Activated T-helper 1 cell treated with anti-CD3 and anti-CD28 coated beads, Interleukin-12 subunit alpha, Interleukin-12 subunit beta, Interleukin-2, Interleukin-4 antibody, amounts not matched to agents 30 ng/mL and 10 ng/mL and 1 ng/mL, durations not matched to agents 14 hours and 24 hours and 36 hours (primary cell): ENCODE results near the gene GRHPR. TPM values are rescaled to one million over a fixed set of nuclear protein-coding genes. Genes with fewer than 3 reads are reported as not detected.
"Not testable (repeated sequence)": the region's sequence is repeated elsewhere in the genome, so short reads cannot be mapped to it uniquely, and the experiment has no call there.

Experiments used
- DNase-seq: peaks from one replicate; pipeline ENCODE4 v3.0.0; 2021; ENCODE audit warnings: low spot score
- H3K27ac Mint-ChIP-seq: one replicate; pipeline ENCODE4 v1.8.0; 2021; ENCODE audit warnings: mild to moderate bottlenecking, mixed read lengths
- H3K27me3 Mint-ChIP-seq: one replicate; pipeline ENCODE4 v1.8.0; 2022; ENCODE audit warnings: mild to moderate bottlenecking, moderate library complexity, mixed read lengths; ENCODE audit not compliant: insufficient read depth
- H3K36me3 Mint-ChIP-seq: one replicate; pipeline ENCODE4 v1.8.0; 2021; ENCODE audit warnings: low read depth, mixed read lengths
- H3K4me1 Mint-ChIP-seq: one replicate; pipeline ENCODE4 v1.8.0; 2021; ENCODE audit warnings: low read depth, mixed read lengths
- H3K4me3 Mint-ChIP-seq: one replicate; pipeline ENCODE4 v1.8.0; 2021; ENCODE audit warnings: mild to moderate bottlenecking, moderate library complexity, mixed read lengths
- H3K9me3 Mint-ChIP-seq: one replicate; pipeline ENCODE4 v1.8.0; 2021; ENCODE audit warnings: mixed read lengths
- intact Hi-C: fragments of 100-400 bp; cut with micrococcal nuclease; formaldehyde crosslinking; loops from one replicate; pipeline ENCODE4 v1.15.1; 2024
- total RNA-seq: library from RNA; stranded (reverse); gene quantifications from 2 replicates; pipeline ENCODE4 v1.2.3, GENCODE V29; 2022

The GRHPR gene
- total RNA-seq, 1 donor from 2014 or later, result 74.8 TPM

- no peak overlapping the region for H3K4me3 Mint-ChIP-seq
- DNase-seq, result no peak
- no peaks in the 10 kb centered on the region for H3K27me3 Mint-ChIP-seq
- no peaks in the 10 kb centered on the region for H3K36me3 Mint-ChIP-seq
- intact Hi-C loops, result loop anchor here (5.0 kb wide), 1 partner anchor 48 kb away; the partner anchor contains the start of gene ZBTB5
- H3K9me3 Mint-ChIP-seq, result no peaks in the 10 kb centered on the region
- peaks cover 21% of the 10 kb centered on the region for H3K4me1 Mint-ChIP-seq
- H3K27ac Mint-ChIP-seq, result no peak overlapping the region
Measured at GRCh38 chr9:37419204-37419603, 3.3 kb upstream of the GRHPR start.

GRCh38 chr9:37420271-37421215, 2.0 kb upstream of the GRHPR start:
- peaks cover 14% of the 10 kb centered on the region for H3K4me1 Mint-ChIP-seq
- no peak overlapping the region for H3K4me3 Mint-ChIP-seq
- intact Hi-C loops, result no loop called here
- no peaks in the 10 kb centered on the region for H3K27me3 Mint-ChIP-seq
- no peak for DNase-seq
- no peak overlapping the region for H3K27ac Mint-ChIP-seq
- H3K36me3 Mint-ChIP-seq, result no peaks in the 10 kb centered on the region
- no peaks in the 10 kb centered on the region for H3K9me3 Mint-ChIP-seq

- H3K9me3 Mint-ChIP-seq, result no peaks in the 10 kb centered on the region
- H3K4me3 Mint-ChIP-seq, result peak overlapping the region; percentile 97
- peak overlapping the region; percentile 84 for H3K27ac Mint-ChIP-seq
- H3K27me3 Mint-ChIP-seq, result no peaks in the 10 kb centered on the region
- no peak for DNase-seq
- peaks cover 14% of the 10 kb centered on the region for H3K4me1 Mint-ChIP-seq
- H3K36me3 Mint-ChIP-seq, result peaks cover 10% of the 10 kb centered on the region
- intact Hi-C loops, result no loop called here
Measured at GRCh38 chr9:37421914-37422288, 595 bp upstream of the GRHPR start.

- no peaks in the 10 kb centered on the region for H3K9me3 Mint-ChIP-seq
- intact Hi-C loops, result no loop called here
- peak overlapping the region; percentile 84 for H3K27ac Mint-ChIP-seq
- peaks cover 14% of the 10 kb centered on the region for H3K4me1 Mint-ChIP-seq
- H3K36me3 Mint-ChIP-seq, result peaks cover 13% of the 10 kb centered on the region
- H3K4me3 Mint-ChIP-seq, result peak overlapping the region; percentile 97
- H3K27me3 Mint-ChIP-seq, result no peaks in the 10 kb centered on the region
- DNase-seq, result no peak
Measured at GRCh38 chr9:37423508-37423907, 1.0 kb downstream of the GRHPR start.

GRCh38 chr9:37424204-37424685, 1.7 kb downstream of the GRHPR start:
- intact Hi-C loops, result no loop called here
- Mint-ChIP-seq H3K27ac (no peak overlapping the region), H3K4me3 (peak overlapping the region; percentile 97), H3K9me3 (no peaks in the 10 kb centered on the region), H3K27me3 (no peaks in the 10 kb centered on the region), H3K36me3 (peaks cover 13% of the 10 kb centered on the region), H3K4me1 (peaks cover 14% of the 10 kb centered on the region)
- no peak for DNase-seq

DNA sequence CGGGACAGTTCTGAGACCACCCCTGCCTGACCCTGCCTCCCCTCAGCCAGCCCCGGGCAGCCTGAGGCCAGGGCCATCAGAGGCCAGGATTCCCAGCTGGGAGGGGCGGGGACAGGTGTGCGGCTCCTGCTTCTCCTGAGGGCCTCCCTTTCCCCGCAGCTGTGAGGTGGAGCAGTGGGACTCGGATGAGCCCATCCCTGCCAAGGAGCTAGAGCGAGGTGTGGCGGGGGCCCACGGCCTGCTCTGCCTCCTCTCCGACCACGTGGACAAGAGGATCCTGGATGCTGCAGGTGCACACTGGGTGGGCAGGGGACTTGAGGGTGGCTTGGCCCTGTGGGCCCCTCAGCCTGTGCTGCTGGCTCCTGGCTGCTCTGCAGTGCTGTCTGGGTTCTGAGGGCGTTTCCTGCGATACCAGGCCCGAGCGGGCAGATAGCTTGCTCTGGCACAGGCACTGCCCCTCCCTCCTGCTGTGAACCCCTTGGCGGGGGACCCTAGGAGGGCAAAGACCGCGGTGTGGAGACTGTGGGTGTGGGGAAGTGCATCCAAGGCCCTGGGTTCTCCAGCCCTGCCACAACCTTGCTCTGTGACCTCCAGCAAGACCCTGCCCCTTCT, 2.3 kb downstream of the GRHPR start:
- DNase-seq, result no peak
- Mint-ChIP-seq H3K4me1 (peaks cover 14% of the 10 kb centered on the region), H3K36me3 (peaks cover 13% of the 10 kb centered on the region), H3K27ac (no peak overlapping the region), H3K27me3 (no peaks in the 10 kb centered on the region), H3K9me3 (no peaks in the 10 kb centered on the region), H3K4me3 (no peak overlapping the region)
- intact Hi-C loops, result no loop called here

- Mint-ChIP-seq H3K27ac (no peak overlapping the region), H3K4me1 (peaks cover 14% of the 10 kb centered on the region), H3K27me3 (no peaks in the 10 kb centered on the region), H3K9me3 (no peaks in the 10 kb centered on the region), H3K4me3 (no peak overlapping the region), H3K36me3 (peaks cover 13% of the 10 kb centered on the region)
- intact Hi-C loops, result no loop called here
- DNase-seq, result no peak
Measured at GRCh38 chr9:37425298-37425752, 2.8 kb downstream of the GRHPR start.

- H3K9me3 Mint-ChIP-seq, H3K4me3 Mint-ChIP-seq, H3K27ac Mint-ChIP-seq, intact Hi-C loops, H3K27me3 Mint-ChIP-seq, DNase-seq: not testable (repeated sequence)
- H3K36me3 Mint-ChIP-seq, result peaks cover 16% of the 10 kb centered on the region
- H3K4me1 Mint-ChIP-seq, result peaks cover 14% of the 10 kb centered on the region
Measured at GRCh38 chr9:37426431-37426830, 3.9 kb downstream of the GRHPR start.

DNA sequence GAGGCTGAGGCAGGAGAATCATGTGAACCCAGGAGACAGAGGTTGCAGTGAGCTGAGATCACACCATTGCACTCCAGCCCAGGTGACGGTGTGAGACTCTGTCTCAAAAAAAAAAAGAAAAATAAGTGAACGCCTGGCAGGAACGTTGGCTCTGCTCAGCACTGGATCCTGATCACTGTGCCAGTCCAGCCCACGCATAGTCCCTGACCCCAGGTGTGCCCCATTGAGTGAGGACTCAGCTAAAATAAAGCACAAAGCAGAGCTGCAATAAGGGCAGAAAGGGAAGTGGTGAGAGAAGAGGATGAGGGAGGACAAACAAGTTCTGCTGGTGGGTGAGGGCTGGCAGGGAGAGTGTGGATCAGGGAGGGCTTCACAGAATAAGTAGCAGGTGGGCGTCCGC, 4.3 kb downstream of the GRHPR start:
- H3K4me3 Mint-ChIP-seq, result no peak overlapping the region
- H3K27ac Mint-ChIP-seq, result no peak overlapping the region
- H3K36me3 Mint-ChIP-seq, result peaks cover 17% of the 10 kb centered on the region
- peaks cover 12% of the 10 kb centered on the region for H3K4me1 Mint-ChIP-seq
- no peak for DNase-seq
- H3K27me3 Mint-ChIP-seq, result no peaks in the 10 kb centered on the region
- intact Hi-C loops, result no loop called here
- H3K9me3 Mint-ChIP-seq, result no peaks in the 10 kb centered on the region

DNA sequence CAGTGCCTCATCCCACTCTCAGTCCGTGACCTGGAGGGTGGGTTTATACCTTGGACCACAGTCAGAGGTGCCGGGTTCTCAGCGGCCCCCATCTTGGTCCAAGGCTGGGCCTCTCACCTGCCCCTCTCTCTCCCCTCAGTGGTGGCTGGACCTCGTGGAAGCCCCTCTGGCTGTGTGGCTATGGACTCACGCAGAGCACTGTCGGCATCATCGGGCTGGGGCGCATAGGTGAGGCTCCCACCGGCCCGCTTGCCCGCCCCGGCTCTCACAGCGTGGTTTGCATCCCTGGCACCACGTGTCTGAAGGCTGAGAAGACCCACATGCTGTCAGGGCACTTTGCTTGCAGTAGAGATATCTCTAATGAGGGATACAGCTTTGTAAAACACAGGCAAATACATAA, 5.8 kb downstream of the GRHPR start:
- Mint-ChIP-seq H3K4me3 (no peak overlapping the region), H3K27ac (no peak overlapping the region), H3K4me1 (peaks cover 11% of the 10 kb centered on the region), H3K27me3 (no peaks in the 10 kb centered on the region), H3K9me3 (no peaks in the 10 kb centered on the region), H3K36me3 (peaks cover 20% of the 10 kb centered on the region)
- no peak for DNase-seq
- intact Hi-C loops, result no loop called here

DNA sequence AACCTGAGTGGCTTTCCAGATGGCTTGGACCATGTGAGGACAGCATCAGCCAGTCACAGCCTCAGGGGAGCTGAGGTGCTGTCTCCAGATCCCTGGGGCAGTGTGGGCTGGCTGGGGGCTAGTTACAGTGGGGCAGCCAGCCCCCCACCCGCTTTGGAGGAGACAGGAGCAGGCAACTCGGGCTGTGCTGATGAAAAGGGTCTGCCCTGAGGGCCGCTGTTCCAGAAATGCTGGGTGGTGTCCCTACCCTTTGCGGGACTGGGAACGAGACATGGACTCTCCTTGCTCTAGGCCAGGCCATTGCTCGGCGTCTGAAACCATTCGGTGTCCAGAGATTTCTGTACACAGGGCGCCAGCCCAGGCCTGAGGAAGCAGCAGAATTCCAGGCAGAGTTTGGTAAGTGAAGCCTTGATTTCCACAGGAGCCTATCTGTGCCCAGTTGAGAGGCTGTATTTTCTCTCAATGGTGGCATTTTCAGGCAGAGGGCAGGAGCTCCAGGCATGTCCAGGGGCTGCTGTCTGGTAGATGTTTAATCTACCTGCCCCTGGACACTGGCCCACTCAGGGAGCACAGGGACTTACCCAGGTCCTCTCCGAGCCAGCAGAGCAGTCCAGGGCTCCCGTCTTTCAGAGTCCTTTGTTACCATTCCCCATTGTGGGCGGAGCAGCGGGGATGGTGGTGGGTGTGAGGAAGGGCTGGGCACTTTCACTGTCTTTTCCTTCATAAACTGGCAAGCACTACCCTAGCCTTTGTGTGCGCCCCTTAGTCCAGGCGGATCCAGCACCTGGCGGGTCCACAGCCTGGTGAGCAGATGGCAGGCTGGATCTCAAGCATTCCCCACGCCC, 7.2 kb downstream of the GRHPR start:
- no peak for DNase-seq
- H3K36me3 Mint-ChIP-seq, result peaks cover 20% of the 10 kb centered on the region
- no peaks in the 10 kb centered on the region for H3K9me3 Mint-ChIP-seq
- peaks cover 5% of the 10 kb centered on the region for H3K4me1 Mint-ChIP-seq
- H3K27ac Mint-ChIP-seq, result no peak overlapping the region
- no peaks in the 10 kb centered on the region for H3K27me3 Mint-ChIP-seq
- H3K4me3 Mint-ChIP-seq, result no peak overlapping the region
- intact Hi-C loops, result no loop called here

DNA sequence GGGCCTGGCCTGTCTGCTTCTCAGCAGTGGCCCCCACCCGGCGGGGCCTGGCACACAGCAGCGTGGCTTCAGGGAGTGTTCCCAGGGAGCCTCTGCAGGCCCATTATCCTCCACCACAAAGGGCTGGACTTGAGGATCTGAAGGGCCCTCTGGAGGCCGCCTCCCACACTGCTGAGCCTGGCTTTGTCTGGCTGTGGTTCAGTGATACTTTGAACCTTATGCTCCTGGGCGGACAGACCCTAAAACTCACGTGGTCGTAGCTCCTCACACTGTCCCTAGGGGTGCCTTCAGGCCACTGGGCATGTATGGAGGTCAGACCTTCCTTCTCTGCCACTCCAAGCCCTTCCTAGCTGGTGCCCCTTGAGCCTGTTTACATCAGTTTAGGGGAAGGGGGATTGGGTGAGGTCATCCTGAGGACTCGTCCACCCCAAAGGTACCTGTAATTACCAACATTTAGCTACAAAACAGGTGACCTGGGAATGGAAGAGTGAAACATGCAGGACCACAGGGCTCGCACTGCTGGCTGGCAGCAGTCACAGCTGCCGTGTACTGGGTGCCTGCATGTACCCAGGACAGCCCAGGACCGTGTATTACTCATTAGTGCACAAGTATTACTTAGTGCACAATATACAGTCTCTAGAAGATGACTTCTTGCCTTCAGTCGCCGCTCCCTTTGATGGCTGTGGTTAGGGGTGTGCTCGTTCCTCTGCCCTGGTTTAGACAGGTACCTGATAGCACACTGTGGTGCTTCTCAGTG, 8.5 kb downstream of the GRHPR start:
- Mint-ChIP-seq H3K4me3 (no peak overlapping the region), H3K4me1 (peaks cover 5% of the 10 kb centered on the region), H3K36me3 (peaks cover 16% of the 10 kb centered on the region), H3K9me3 (no peaks in the 10 kb centered on the region), H3K27me3 (no peaks in the 10 kb centered on the region), H3K27ac (no peak overlapping the region)
- DNase-seq, result no peak
- intact Hi-C loops, result no loop called here
